ENCODE results near the gene MUC21.
A peak's percentile ranks its signal among the peaks of the same experiment; 100 is the strongest.

GRCh38 chr6:30955367-30956042 is 28.0 kb upstream of the MUC21 start:
- TF ChIP-seq POLR2AphosphoS5 (IDR thresholded peaks at IDR 0.05; ENCODE audit: insufficient read depth in 1 of 2, low read depth in 1 of 2), result peak; percentile 9 to 52
- no peak for TF ChIP-seq CTCF (IDR thresholded peaks at IDR 0.05)

All from vagina (tissue), 2 donors.